NCI-H1930 (cell line): ENCODE measurements around the gene NUDT17.
A peak's percentile ranks its signal among the peaks of the same experiment; 100 is the strongest.
"Not testable (repeated sequence)": the region's sequence is repeated elsewhere in the genome, so short reads cannot be mapped to it uniquely, and the experiment has no call there.

Experiments
- DNase-seq, 2 experiments: peaks; one replicate each; lab custom pipeline; 2025; lab: John Stamatoyannopoulos, UW

The NUDT17 gene

DNA sequence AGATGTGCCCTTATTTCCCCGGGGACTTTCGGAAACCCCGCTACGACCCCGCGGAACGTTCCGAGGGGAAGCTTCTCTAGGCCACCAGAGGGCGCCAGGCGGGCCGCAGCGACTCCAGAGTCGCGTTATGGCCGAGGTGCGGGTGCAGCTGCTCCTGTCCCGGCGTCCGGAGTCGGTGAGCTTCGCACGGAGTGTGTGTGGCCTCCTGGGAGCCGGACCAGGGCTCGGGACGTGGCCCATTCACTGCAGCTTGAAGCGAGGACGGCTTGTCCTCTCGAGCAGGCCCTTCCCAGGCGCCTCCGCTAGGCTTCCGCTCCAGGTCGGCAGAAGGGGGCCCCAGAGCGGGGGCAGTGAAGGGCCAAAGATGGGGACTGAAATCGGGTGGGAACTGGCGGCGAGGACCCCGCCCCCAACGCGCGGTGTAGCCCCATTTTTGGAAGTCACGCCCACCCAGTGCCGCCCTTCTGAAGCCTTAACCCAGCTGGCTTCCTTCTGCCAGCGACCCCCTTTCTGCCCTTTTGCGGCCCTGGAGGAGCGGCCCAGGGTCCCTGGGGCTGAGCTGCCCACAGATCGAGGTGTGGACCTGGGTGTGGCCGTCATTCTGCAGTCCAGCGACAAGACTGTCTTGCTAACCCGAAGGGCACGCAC, at the start of gene NUDT17:
NUDT17 (plus strand) TSS at position 117 of the 648 bp plus-strand sequence; CDS start at position 128, 11 bp downstream.
- peak; percentile 78 to 84 for DNase-seq

GRCh38 chr1:145796753-145797152, 48.7 kb upstream of the NUDT17 start:
- no peak for DNase-seq

DNA sequence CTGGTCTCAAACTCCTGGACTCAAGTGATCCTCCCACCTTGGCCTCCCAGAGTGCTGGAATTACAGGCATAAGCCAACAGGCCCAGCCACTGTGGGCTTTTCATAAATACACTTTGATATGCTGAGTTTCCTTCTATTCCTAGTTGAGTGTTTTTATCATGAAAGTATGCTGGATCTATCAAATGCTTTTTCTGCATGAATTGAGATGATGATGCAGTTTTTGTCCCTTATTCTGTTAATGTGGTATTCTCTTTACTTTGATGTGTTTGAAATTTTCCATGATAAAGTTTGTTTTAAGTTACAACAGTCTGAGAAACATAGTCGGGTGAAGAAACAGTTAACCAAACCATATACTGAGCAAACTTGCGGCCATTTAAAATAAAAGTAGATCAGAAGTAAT, 45.6 kb upstream of the NUDT17 start:
- DNase-seq = no peak

DNA sequence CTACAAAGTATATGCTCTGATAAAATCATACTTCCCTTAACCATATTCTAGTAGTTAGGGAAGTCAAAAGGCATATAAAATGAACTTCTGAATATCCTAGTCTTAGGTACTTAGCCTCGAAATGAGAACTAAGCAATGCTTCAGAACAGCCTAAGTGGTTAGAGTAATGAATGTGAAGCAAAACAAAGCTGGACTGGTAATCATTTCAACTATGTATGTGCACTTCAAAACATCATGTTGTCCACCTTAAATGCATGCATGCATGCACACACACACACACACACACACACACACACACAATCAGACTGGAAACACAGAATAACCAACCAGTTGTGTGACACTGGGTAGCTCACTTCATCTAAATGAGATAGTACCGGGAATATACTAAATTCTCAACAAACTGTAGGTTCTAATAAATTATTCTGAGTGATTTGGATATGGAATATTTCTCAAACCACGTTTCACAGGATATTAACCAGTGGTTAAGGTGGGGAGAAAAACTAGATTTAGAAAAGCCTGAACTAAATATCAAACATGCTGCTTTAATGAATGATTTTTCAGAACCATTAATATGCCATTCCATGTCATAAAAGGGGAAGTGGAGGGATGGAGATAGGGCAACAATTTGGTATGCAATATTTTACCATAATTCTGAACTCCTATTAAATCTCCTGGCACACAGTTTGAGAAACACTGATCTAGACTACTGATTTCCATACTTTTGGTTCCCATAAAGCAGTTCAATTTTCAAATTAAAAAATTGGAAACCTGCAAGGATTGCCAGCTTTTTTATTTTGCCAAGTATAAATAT, 41.0 kb upstream of the NUDT17 start:
- DNase-seq = no peak

GRCh38 chr1:145805057-145805456, 40.4 kb upstream of the NUDT17 start:
- DNase-seq = no peak

DNA sequence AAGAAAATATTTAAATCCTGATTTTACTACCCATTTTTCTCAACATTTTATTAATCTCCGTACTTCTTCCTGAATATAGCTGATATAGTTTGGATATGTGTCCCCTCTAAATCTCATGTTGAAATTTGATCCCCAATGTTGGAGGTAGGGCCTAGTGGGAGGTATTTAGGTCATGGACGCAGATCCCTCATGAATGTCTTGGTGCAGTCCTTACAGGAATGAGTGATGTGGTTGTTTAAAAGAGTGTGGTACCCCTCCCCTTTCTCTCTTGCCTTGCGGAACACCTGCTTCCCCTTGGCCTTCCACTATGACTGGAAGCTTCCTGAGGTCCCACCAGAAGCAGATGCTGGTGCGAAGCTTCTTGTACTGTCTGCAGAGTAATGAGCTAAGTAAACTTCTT, 39.0 kb upstream of the NUDT17 start:
- DNase-seq = no peak

DNA sequence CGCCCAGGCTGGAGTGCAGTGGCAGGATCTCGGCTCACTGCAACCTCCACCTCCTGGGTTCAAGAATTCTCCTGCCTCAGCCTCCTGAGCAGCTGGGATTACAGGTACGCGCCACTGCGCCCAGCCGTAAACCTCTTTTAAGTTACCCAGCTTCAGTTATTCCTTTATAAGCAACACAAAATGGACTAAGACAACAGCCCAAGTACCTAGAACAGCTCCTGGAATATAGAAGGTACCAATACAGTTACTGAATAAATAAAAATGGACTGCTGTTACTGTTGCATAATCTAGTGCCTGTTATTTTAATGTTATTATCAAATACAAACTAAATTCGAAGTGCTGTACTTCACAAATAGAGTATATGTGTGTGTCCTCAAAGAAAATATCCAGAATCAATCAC, 38.6 kb upstream of the NUDT17 start:
- no peak for DNase-seq

DNA sequence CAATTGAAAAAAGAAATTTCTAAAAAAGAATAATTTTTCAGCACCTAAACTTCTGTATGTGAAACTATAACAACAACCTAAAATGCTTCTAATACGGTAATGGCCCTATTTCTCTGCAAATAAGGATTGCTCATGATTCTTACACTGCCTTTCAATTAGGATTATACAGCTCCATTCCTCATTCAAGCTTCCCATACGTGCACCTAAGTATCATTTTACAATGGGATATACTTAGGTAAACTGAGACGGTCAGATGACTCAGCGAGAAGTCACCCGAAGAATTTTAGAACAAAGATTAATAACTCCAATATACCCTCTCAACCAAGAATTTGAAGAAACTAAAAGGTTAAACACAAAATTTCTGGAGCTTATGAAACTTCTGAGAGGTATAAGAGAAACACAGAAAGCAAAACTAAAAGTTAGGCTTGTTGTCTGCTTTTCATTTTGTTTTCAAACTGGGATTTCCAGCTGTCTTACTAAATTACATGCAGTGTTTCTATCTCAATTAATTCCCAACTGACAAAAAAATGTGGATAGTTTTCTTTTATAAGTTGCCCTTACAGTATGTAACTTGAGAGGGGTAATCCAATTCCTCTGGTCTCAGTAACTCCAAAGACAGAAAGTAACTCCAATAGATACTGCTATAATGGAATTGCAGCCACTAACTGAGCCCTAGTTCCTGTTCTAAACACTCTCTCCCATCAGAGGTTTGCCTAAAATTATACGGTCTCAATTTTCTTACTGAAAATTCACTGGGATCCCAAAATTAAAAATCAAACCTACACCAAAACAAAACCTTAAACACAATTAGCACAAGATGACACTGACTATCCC, 32.2 kb upstream of the NUDT17 start:
- DNase-seq = not testable (repeated sequence)

- not testable (repeated sequence) for DNase-seq
These were observed 27.3 kb upstream of the NUDT17 start for GRCh38 chr1:145818095-145818494.

- not testable (repeated sequence) for DNase-seq
These were observed 22.6 kb upstream of the NUDT17 start for GRCh38 chr1:145822779-145823331.

DNA sequence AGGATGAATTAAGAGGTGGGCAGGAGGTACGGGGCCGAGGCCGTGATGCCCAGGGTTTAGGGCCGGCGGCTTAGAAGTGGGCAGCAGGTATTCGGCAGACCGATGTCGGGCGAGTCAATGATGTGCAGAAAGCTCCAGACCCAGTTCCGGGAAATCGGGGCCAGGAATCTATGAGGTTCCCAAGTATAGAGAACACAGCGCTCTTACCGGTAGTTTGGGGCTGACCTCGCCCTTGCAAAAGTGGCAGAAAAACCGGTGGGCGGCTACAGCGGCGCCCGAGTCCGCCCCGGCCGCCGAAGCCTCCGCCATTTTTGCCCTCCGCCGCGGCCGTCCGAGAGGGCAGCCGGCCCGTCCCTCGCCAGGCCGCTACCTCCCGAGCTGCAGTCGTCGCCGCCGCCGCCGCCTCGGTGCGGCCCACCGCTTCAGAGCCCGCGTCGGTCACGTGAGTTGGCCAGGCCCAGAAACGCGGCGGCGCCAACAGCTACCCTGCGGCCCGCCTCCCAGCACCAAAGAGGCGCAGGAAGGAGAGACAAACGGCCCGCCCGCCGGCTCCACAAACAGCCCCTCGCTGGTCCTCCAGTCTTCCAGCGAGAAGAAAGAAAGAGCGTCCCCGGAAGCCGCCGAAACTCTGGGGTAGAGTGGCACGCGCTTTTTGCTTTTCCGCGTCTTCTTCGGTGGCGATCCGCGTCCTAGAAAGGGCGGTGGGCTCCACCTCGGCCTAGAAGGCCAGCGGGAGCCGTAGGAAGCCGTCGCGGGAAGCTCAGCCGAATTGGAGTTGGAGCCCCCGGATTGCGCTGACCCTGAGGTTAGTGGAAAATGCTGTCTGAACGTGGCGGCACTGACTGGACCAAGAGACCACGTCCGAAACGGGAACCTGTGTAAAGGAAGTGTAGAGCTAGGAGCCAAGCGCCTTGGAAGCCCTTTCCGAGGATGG, 21.6 kb upstream of the NUDT17 start, which contains the start of the genes POLR3C and RNF115:
POLR3C (plus strand) TSS at position 636 of the 934 bp plus-strand sequence. CDS start 1,577 bp downstream, outside the sequence.
RNF115 (minus strand) TSS at position 531 of the 934 bp plus-strand sequence; CDS start at position 309, 222 bp downstream.
- DNase-seq = peak; percentile 81 to 84

- no peak for DNase-seq
These were observed 21.0 kb upstream of the NUDT17 start for GRCh38 chr1:145824499-145824842.

GRCh38 chr1:145826030-145826429, 19.4 kb upstream of the NUDT17 start:
- DNase-seq = no peak

GRCh38 chr1:145827966-145828365, 17.5 kb upstream of the NUDT17 start:
- DNase-seq = no peak

DNA sequence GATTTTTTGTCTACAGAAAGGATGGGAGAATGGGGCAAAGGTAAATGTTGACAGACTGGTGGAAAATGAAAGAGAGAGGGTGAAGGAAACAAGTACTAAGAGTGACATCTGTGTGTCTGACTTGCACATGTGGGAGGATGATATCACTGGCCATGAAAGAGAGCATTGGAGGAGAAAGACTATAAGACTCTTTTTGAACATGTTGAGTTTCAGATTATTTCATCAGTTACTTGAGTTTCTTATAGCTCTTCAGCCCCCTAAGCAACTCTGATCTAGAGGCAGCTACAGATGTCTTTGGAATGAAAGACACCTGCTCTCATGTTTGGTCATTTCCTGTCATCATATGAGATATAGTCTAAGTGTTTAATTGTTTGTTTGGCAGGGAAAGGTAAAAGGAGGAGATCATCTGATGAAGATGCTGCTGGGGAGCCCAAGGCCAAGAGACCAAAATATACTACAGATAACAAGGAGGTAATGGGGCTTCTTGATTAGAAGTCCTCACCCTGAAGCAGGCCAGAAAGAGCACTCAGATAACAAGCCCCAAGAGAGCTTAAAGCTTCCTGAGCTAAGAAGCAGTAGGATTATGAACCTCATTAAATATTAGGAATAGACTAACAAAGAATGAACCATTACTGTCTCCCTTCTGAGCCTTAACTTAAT, 16.9 kb upstream of the NUDT17 start:
- no peak for DNase-seq

- not testable (repeated sequence) for DNase-seq
These were observed 14.6 kb upstream of the NUDT17 start for GRCh38 chr1:145830810-145831209.

GRCh38 chr1:145837656-145838055, 7.8 kb upstream of the NUDT17 start:
- DNase-seq = no peak

DNA sequence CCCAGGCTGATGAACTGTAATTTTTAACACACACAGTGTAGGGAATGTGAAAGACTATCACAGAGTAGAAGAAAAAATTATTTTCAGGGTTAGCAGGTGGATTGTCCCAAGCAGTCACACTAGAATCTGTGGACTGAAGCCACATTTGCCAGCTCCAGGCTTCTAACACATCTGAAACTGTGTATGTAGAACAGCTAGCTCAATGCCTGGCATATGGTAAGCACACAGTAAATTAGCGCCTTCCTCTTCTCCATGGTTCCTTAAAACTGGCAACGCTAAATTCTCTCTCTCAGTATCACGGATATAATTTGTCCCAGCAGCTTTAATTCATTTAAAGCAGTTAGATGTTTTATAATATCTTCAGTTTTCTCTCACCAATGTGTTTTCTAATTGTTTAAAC, 2.4 kb upstream of the NUDT17 start:
- no peak for DNase-seq

DNA sequence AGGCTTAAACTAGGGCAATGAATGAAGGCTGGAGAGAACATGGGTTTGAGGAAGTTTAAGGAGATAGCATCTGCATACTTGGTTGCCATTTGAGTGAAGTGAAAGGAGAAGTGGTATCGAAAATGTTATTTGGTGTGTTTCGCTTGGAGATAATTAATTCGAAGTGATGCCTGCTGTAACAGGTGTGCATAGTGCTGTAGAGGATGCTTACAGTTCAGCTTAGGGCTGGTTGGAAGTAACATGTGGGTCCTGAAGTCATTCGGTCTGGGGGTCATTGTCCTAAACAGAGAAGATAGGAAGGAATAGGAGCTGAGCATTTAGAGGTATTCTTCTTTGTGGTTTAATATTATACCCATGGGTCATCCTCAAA, 301 bp upstream of the NUDT17 start:
- no peak for DNase-seq

DNA sequence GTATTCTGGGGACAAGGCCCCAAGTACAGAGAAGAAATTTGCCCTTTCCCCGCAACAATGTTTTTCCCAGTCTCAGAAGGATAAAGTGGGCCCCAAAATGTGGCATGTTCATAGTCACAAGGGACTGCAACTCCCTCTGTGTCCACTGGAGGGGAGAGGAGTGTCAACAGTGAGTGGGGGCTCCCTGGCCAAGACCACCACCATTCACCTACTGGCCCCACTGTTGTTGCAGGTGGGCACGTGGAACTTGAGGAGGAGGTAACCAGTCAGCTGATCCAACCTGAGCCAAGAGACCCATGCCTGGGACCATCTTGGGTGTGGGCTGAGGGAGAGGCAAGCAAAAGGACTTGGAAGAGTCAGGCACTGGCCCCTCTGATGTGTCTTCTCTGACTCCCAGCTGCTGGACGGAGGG, 777 bp downstream of the NUDT17 start:
- no peak for DNase-seq
